K562 (cell line): Measurements from ENCODE around the gene ADARB2. TPM values are rescaled to one million over a fixed set of nuclear protein-coding genes. Genes with fewer than 3 reads are reported as not detected.

Source experiments
- ATAC-seq: fragments of 200-7000 bp; cut with Tn5 transposase; 3 replicates; pipeline ENCODE4 v1.9.1; 2020; ENCODE audit warnings: moderate library complexity
- BruUV-seq: library from RNA; stranded (reverse); fragments of 400-500 nt; replicated peaks from 2 replicates; lab custom pipeline; 2021; lab: Mats Ljungman, UMichigan
- CTCF ChIA-PET: fragments of 300-600 bp; formaldehyde crosslinking; extraction: SDS; loops from one replicate; lab custom pipeline; 2021; ENCODE audit warnings: low intra/inter-chr PET ratio; lab: Yijun Ruan, JAX
- POLR2A ChIA-PET: fragments of 300-600, 350-650 bp; sonication (Branson Sonifier 250); formaldehyde crosslinking; extraction: SDS; loops from one replicate; lab custom pipeline; 2021; ENCODE audit warnings: antibody characterized with exemption, inconsistent platforms; lab: Yijun Ruan, JAX
- DNase-seq, 4 experiments: peaks; one replicate each; pipeline versions ENCODE4 v3.0.0 to v3.0.0-alpha.2; 2011 to 2018; ENCODE audit warnings: low spot score in 3 of 4, mixed read lengths in 3 of 4; ENCODE audit errors: extremely low read depth in 1 of 4
- FAIRE-seq: peaks from 2 replicates; lab custom pipeline; 2011; peaks lifted over from hg19 to GRCh38; lab: Jason Lieb, UNC
- H2AFZ ChIP-seq: 2 replicates; pipeline ENCODE4 v1.6.0; 2011; ENCODE audit warnings: low read depth, low read length, control low read depth, inconsistent platforms
- H3K27ac ChIP-seq: fragments of 200-600 bp; 3 replicates; pipeline ENCODE4 v1.8.0; 2011; ENCODE audit warnings: low read depth, mild to moderate bottlenecking, control low read depth, inconsistent platforms, low read length, moderate library complexity, mixed read lengths; ENCODE audit errors: extremely low read depth
- H3K27me3 ChIP-seq, 2 experiments: fragments of 300-600 bp in 1 of 2; 2 replicates in 1 of 2; 3 replicates in 1 of 2; pipeline versions ENCODE4 v1.6.0 to v1.8.0; 2011; ENCODE audit warnings: inconsistent platforms in 2 of 2, low read length in 2 of 2, mild to moderate bottlenecking in 1 of 2, mixed read lengths in 1 of 2, moderate library complexity in 1 of 2; ENCODE audit not compliant: control insufficient read depth in 2 of 2, insufficient read depth in 2 of 2
- H3K36me3 ChIP-seq: fragments of 300-600 bp; 3 replicates; pipeline ENCODE4 v1.8.0; 2011; ENCODE audit warnings: mild to moderate bottlenecking, low read length, inconsistent platforms; ENCODE audit not compliant: control insufficient read depth, insufficient read depth
- H3K4me1 ChIP-seq, 2 experiments: fragments of 200-600 bp in 1 of 2; replicated peaks in 1 of 2; 2 replicates in 1 of 2; 3 replicates in 1 of 2; pipeline versions ENCODE4 v1.5.1 to v1.8.0; 2011; ENCODE audit warnings: inconsistent platforms in 2 of 2, low read length in 2 of 2, mild to moderate bottlenecking in 1 of 2, mixed read lengths in 1 of 2, moderate library complexity in 1 of 2; ENCODE audit not compliant: control insufficient read depth in 2 of 2, insufficient read depth in 2 of 2
- H3K4me2 ChIP-seq: 2 replicates; pipeline ENCODE4 v1.6.1; 2011; ENCODE audit warnings: low read length, control low read depth, inconsistent platforms, mixed read lengths; ENCODE audit not compliant: insufficient read depth
- H3K4me3 ChIP-seq: fragments of 200-600 bp; sonication (generic), shearing (Covaris generic); 2 replicates; pipeline ENCODE4 v1.5.1; 2016; ENCODE audit warnings: control low read depth, inconsistent platforms
- H3K79me2 ChIP-seq: fragments of 200-600 bp; 3 replicates; pipeline ENCODE4 v1.8.0; 2011; ENCODE audit warnings: low read length, inconsistent platforms; ENCODE audit not compliant: control insufficient read depth, insufficient read depth
- H3K9ac ChIP-seq, 2 experiments: 2 replicates each; pipeline versions ENCODE4 v1.6.0 to v1.6.1; 2011; ENCODE audit warnings: low read depth in 2 of 2, low read length in 2 of 2, control low read depth in 1 of 2, inconsistent platforms in 1 of 2, mild to moderate bottlenecking in 1 of 2, mixed read lengths in 1 of 2; ENCODE audit not compliant: insufficient read depth in 1 of 2
- H3K9me1 ChIP-seq: one replicate; pipeline ENCODE4 v1.6.0; 2011; ENCODE audit warnings: inconsistent platforms, mild to moderate bottlenecking, low read length, moderate library complexity; ENCODE audit not compliant: control insufficient read depth, insufficient read depth
- H3K9me3 ChIP-seq: replicated peaks from 2 replicates; pipeline ENCODE4 v1.5.1; 2011; ENCODE audit warnings: low read depth, low read length, inconsistent platforms; ENCODE audit not compliant: control insufficient read depth, insufficient read depth
- H4K20me1 ChIP-seq: replicated peaks from 2 replicates; pipeline ENCODE4 v1.6.1; 2011; ENCODE audit warnings: low read length, inconsistent platforms, mixed read lengths; ENCODE audit not compliant: control insufficient read depth, insufficient read depth
- CHD7 ChIP-seq: fragments of 200-600 bp; sonication (generic); IDR thresholded peaks from one replicate; pipeline ENCODE4 v1.6.1; 2012; ENCODE audit warnings: mild to moderate bottlenecking, low read depth, low read length, inconsistent platforms
- ELF4 ChIP-seq: fragments of 450-650 bp; formaldehyde crosslinking; IDR thresholded peaks from 2 replicates; pipeline ENCODE4 v1.4.0; 2022; ENCODE audit warnings: missing genetic modification characterization
- NFYB ChIP-seq: IDR thresholded peaks from 2 replicates; pipeline ENCODE4 v1.6.1; 2011; ENCODE audit warnings: mild to moderate bottlenecking, moderate library complexity; ENCODE audit not compliant: insufficient read length; ENCODE audit errors: extremely low read depth
- WGBS: fragments of 100-300 bp; shearing (Covaris generic); methylation state at CpG from one replicate; pipeline ENCODE4 v1.1.6; 2016; ENCODE audit warnings: low coverage, mixed read lengths; ENCODE audit not compliant: insufficient coverage; ENCODE audit errors: missing lambda C conversion rate; 5-methylcytosine and 5-hydroxymethylcytosine counted together
- in situ Hi-C: fragments of 300-500 bp; cut with MboI; formaldehyde crosslinking; loops from 4 replicates; pipeline ENCODE4 v1.15.0; 2018; ENCODE audit warnings: inconsistent platforms, mixed read lengths
- intact Hi-C: fragments of 100-400 bp; cut with micrococcal nuclease; formaldehyde crosslinking; loops from 2 replicates; pipeline ENCODE4 v1.14.2; 2022
- polyA plus RNA-seq, 8 experiments: library from polyadenylated mRNA; depleted of rRNA in 4 of 8; stranded (reverse) in 5 of 8; unstranded in 3 of 8; fragments of >200 nt; fragmentation: Nextera tagmentation in 2 of 8; fragmentation: Illumina TruSeq in 1 of 8; extraction: Ambion mirVana in 2 of 8; extraction: Trizol in 1 of 8; gene quantifications; 2 replicates each; pipeline versions ENCODE4 v1.2.1 to v1.2.3, GENCODE V29; 2011 to 2014; ENCODE audit warnings: inconsistent platforms in 1 of 8, missing spikeins in 1 of 8
- total RNA-seq, 7 experiments: library from RNA; depleted of rRNA in 6 of 7; stranded (reverse); fragments of >200 nt in 6 of 7; fragmentation: Illumina TruSeq in 2 of 7; extraction: Trizol in 2 of 7; gene quantifications; 2 replicates each; pipeline versions ENCODE4 v1.2.1 to v1.2.3, GENCODE V29; 2011 to 2021; ENCODE audit warnings: low replicate concordance in 1 of 7
- TF ChIP-seq, protein P1 (sequence below): fragments of 450-650 bp; IDR thresholded peaks from 2 replicates; pipeline ENCODE4 v1.6.1; 2016; ENCODE audit warnings: borderline replicate concordance

The ADARB2 gene
- total and polyA plus RNA-seq, 9 of the 15 experiments (the other 6 are each of a cell fraction or from before 2014, with no cell fraction given), result not detected

DNA sequence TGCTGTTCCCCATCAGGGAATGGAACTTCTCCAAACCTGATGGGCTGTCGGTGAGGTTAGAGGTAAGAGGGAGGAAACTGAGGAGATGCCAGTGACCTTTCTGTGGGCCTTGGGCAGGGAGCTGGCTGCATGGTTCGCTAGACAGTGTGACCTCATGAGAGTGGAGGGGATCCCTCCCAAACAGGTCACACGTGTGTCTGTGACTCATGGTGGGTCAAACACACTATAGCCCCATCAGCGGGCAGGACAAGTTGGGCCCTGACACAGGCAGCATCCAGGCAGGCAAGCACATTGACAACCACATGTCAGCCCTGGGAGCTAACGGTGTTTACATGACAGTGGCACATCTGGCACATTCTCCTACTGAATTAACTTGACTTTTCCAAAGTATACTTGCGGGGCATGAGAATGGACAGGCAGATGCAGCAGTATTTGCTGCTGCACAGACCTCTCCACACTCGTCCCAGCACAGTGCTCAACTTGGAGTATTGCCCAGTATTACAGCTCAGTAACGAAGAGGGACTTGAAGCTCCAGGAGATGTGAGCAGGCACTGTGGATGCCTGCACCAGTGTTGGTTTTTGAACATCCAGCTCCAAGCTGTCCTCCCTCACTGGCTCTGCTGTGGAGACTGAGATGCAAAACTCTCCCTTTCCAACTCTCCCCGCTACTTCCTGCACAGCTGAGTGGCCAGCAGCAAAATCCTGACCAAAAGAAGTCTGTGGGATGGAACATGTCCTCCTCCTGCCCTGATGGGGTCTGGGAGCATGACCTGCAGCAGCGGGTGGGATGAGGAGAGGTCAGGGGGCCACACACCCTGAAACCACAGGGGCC lies 481.5 kb downstream of the ADARB2 start:
- Histone ChIP-seq H3K9me1 (no peaks in the 10 kb centered on the region), H3K27me3 (peaks cover 2 to 14% of the 10 kb centered on the region in 2 experiments; a peak in 4 of 5 replicates), H3K9ac (no peak overlapping the region), H3K27ac (no peak overlapping the region), H3K79me2 (no peaks in the 10 kb centered on the region), H3K9me3 (no peaks in the 10 kb centered on the region), H2AFZ (no peak overlapping the region), H3K4me2 (no peak overlapping the region), H4K20me1 (no peaks in the 10 kb centered on the region), H3K36me3 (no peaks in the 10 kb centered on the region), H3K4me3 (no peak overlapping the region), H3K4me1 (no peaks in the 10 kb centered on the region)
- no peak for DNase-seq
- ATAC-seq, result no peak
- TF ChIP-seq, protein P1, sequence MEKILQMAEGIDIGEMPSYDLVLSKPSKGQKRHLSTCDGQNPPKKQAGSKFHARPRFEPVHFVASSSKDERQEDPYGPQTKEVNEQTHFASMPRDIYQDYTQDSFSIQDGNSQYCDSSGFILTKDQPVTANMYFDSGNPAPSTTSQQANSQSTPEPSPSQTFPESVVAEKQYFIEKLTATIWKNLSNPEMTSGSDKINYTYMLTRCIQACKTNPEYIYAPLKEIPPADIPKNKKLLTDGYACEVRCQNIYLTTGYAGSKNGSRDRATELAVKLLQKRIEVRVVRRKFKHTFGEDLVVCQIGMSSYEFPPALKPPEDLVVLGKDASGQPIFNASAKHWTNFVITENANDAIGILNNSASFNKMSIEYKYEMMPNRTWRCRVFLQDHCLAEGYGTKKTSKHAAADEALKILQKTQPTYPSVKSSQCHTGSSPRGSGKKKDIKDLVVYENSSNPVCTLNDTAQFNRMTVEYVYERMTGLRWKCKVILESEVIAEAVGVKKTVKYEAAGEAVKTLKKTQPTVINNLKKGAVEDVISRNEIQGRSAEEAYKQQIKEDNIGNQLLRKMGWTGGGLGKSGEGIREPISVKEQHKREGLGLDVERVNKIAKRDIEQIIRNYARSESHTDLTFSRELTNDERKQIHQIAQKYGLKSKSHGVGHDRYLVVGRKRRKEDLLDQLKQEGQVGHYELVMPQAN, result no peak
- no peak for TF ChIP-seq NFYB
- no peak for TF ChIP-seq ELF4 (CRISPR knock-in tag)
- no peak for TF ChIP-seq CHD7
- no peak for FAIRE-seq
- 4% methylated on average over 10 of the region's 10 CpGs for WGBS
- intact Hi-C loops (no loop called here), in situ Hi-C loops (no loop called here)
- no TSS peak for BruUV-seq
- ChIA-PET POLR2A (interaction anchor here (0.6 to 1.4 kb wide), 4 partner anchors 11 to 284 kb away, joined by 3 to 5 read pairs (median 4); no protein-coding TSS in a partner anchor), CTCF (no interaction called here)
